ENCODE measurements around the gene ACAT1. TPM values are rescaled to one million over a fixed set of nuclear protein-coding genes. Genes with fewer than 3 reads are reported as not detected.

The ACAT1 gene
- total and polyA plus RNA-seq, 4 donors, result 47.6 to 88.0 (median 52.7) TPM

DNA sequence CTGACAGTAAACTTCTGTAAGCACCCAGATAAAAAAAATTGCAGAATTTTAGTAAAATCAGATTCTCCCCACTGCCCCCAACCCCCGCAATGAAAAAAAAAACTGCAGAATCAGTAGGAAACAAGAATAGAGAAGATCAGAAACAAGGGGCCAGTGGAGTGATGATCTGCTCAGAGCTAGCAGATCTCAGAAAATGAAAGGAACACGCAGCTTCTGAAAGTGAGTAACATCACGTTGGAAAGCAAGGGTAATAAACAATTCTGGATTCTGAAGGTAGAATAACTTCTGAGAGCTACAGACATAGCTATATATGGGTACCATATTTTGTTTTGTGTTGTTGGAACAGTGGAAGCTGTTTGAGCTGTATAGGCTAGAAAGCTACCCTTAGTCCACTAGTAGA, 23.2 kb downstream of the ACAT1 start:
- WGBS, 2 donors, result 89 to 94% methylated on average over 3 of the region's 3 CpGs

DNA sequence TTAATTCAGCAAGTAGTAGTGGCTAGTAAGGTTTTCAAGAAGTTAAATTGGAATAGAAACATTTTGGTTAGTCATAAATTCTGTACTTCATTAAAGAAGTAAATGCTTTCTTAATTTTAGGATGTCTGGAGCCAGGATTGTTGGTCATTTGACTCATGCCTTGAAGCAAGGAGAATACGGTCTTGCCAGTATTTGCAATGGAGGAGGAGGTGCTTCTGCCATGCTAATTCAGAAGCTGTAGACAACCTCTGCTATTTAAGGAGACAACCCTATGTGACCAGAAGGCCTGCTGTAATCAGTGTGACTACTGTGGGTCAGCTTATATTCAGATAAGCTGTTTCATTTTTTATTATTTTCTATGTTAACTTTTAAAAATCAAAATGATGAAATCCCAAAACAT, 25.8 kb downstream of the ACAT1 start:
- H3K4me1 ChIP-seq (ENCODE audit: control insufficient read depth in 5 of 5, insufficient read depth in 5 of 5, low read length in 5 of 5), result no peaks in the 10 kb centered on the region
- no peak overlapping the region for H3K4me3 ChIP-seq
- WGBS, 2 donors, result 76 to 90% methylated on average over 1 of the region's 1 CpG
- no peak overlapping the region for H3K27ac ChIP-seq (ENCODE audit: low read depth in 1 of 2, low read length in 1 of 2)
- peaks cover 26 to 64% (median 43%) of the 10 kb centered on the region in 4 donors for H3K36me3 ChIP-seq (ENCODE audit: control insufficient read depth in 4 of 4, insufficient read depth in 4 of 4, low read length in 4 of 4)
- DNase-seq (no peak), ATAC-seq (ENCODE audit: insufficient read depth, low FRiP score) (no peak)
- H3K27me3 ChIP-seq (ENCODE audit: control insufficient read depth in 3 of 3, insufficient read depth in 3 of 3, low read length in 2 of 3), result no peaks in the 10 kb centered on the region
- H3K9me3 ChIP-seq (ENCODE audit: control insufficient read depth in 4 of 4, insufficient read depth in 3 of 4, low read length in 3 of 4), result no peaks in the 10 kb centered on the region
- TF ChIP-seq, protein P1, sequence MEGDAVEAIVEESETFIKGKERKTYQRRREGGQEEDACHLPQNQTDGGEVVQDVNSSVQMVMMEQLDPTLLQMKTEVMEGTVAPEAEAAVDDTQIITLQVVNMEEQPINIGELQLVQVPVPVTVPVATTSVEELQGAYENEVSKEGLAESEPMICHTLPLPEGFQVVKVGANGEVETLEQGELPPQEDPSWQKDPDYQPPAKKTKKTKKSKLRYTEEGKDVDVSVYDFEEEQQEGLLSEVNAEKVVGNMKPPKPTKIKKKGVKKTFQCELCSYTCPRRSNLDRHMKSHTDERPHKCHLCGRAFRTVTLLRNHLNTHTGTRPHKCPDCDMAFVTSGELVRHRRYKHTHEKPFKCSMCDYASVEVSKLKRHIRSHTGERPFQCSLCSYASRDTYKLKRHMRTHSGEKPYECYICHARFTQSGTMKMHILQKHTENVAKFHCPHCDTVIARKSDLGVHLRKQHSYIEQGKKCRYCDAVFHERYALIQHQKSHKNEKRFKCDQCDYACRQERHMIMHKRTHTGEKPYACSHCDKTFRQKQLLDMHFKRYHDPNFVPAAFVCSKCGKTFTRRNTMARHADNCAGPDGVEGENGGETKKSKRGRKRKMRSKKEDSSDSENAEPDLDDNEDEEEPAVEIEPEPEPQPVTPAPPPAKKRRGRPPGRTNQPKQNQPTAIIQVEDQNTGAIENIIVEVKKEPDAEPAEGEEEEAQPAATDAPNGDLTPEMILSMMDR (IDR thresholded peaks at IDR 0.05; ENCODE audit: control extremely low read depth, extremely low read depth), result no peak
- no peak overlapping the region for H3K9ac ChIP-seq (ENCODE audit: insufficient read depth in 1 of 2, low read length in 2 of 2)

More for the DNA sequence above, 23.2 kb downstream of the ACAT1 start:
- H3K9me3 ChIP-seq (ENCODE audit: control insufficient read depth in 4 of 4, insufficient read depth in 3 of 4, low read length in 3 of 4), result no peaks in the 10 kb centered on the region
- H3K4me1 ChIP-seq (ENCODE audit: control insufficient read depth in 5 of 5, insufficient read depth in 5 of 5, low read length in 5 of 5), result no peaks in the 10 kb centered on the region
- DNase-seq, result no peak
- no peak overlapping the region for H3K9ac ChIP-seq (ENCODE audit: insufficient read depth in 1 of 2, low read length in 2 of 2)
- H3K4me3 ChIP-seq, result no peak overlapping the region
- TF ChIP-seq, protein P1 (IDR thresholded peaks at IDR 0.05; ENCODE audit: control extremely low read depth, extremely low read depth), result no peak
- no peak overlapping the region for H3K27ac ChIP-seq (ENCODE audit: low read depth in 1 of 2, low read length in 1 of 2)
- no peak for ATAC-seq (ENCODE audit: insufficient read depth, low FRiP score)
- no peaks in the 10 kb centered on the region for H3K27me3 ChIP-seq (ENCODE audit: control insufficient read depth in 3 of 3, insufficient read depth in 3 of 3, low read length in 2 of 3)
- peaks cover 19 to 60% (median 36%) of the 10 kb centered on the region in 4 donors for H3K36me3 ChIP-seq (ENCODE audit: control insufficient read depth in 4 of 4, insufficient read depth in 4 of 4, low read length in 4 of 4)

DNA sequence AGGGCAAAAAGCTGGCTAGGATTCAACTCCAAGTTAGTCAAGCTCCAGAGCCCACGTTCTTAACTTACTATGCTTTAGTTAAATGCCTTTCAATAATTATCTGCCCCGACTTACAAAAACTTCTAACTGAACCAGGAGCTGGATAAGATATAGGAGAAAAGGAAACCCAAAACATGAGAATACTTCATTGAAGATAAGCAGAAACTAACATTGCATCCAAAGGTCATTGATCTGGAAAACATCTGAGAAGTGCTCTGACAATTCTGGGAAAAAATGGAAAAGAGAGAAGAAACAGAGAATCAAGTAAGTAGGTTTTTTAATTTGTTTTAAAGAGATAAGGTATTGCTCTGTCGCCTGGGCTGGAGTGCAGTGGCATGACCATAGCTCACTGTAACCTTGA, 27.2 kb downstream of the ACAT1 start:
- 83 to 84% methylated on average over 3 of the region's 3 CpGs for WGBS, 2 donors
- no peaks in the 10 kb centered on the region for H3K27me3 ChIP-seq (ENCODE audit: control insufficient read depth in 3 of 3, insufficient read depth in 3 of 3, low read length in 2 of 3)
- no peak for DNase-seq
- no peaks in the 10 kb centered on the region for H3K9me3 ChIP-seq (ENCODE audit: control insufficient read depth in 4 of 4, insufficient read depth in 3 of 4, low read length in 3 of 4)
- H3K36me3 ChIP-seq (ENCODE audit: control insufficient read depth in 4 of 4, insufficient read depth in 4 of 4, low read length in 4 of 4), result peaks cover 19 to 51% (median 35%) of the 10 kb centered on the region in 4 donors
- H3K27ac ChIP-seq (ENCODE audit: low read depth in 1 of 2, low read length in 1 of 2), result no peak overlapping the region
- no peak overlapping the region for H3K4me3 ChIP-seq
- no peak for ATAC-seq (ENCODE audit: insufficient read depth, low FRiP score)
- no peak overlapping the region for H3K9ac ChIP-seq (ENCODE audit: insufficient read depth in 1 of 2, low read length in 2 of 2)
- TF ChIP-seq, protein P1 (IDR thresholded peaks at IDR 0.05; ENCODE audit: control extremely low read depth, extremely low read depth), result no peak
- H3K4me1 ChIP-seq (ENCODE audit: control insufficient read depth in 5 of 5, insufficient read depth in 5 of 5, low read length in 5 of 5), result no peaks in the 10 kb centered on the region

DNA sequence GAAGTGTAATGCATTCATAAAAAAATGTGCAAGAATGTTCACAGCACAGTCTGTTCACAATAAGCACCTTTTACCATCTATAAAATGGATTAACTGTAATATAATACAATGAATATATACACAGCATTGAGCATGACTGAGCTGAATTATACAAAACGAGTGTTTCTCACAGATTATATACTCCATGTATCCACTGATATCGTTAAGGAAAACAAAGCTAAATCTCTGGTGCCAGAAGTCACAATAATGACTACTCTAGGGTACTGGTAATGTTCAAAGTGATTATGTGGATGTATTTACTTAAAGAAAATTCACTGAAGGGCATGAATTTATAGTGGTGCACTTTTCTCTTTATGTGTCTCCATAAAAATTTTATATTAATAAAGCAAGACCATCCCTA, 33.2 kb downstream of the ACAT1 start:
- Histone ChIP-seq H3K9ac (ENCODE audit: insufficient read depth in 1 of 2, low read length in 2 of 2) (no peak overlapping the region), H3K4me1 (ENCODE audit: control insufficient read depth in 5 of 5, insufficient read depth in 5 of 5, low read length in 5 of 5) (peaks cover 0 to 5% (median 0%) of the 10 kb centered on the region in 5 donors), H3K27ac (ENCODE audit: low read depth in 1 of 2, low read length in 1 of 2) (no peak overlapping the region), H3K36me3 (ENCODE audit: control insufficient read depth in 4 of 4, insufficient read depth in 4 of 4, low read length in 4 of 4) (peaks cover 12 to 48% (median 18%) of the 10 kb centered on the region in 4 donors), H3K27me3 (ENCODE audit: control insufficient read depth in 3 of 3, insufficient read depth in 3 of 3, low read length in 2 of 3) (no peaks in the 10 kb centered on the region), H3K4me3 (no peak overlapping the region), H3K9me3 (ENCODE audit: control insufficient read depth in 4 of 4, insufficient read depth in 3 of 4, low read length in 3 of 4) (no peaks in the 10 kb centered on the region)
- TF ChIP-seq, protein P1 (IDR thresholded peaks at IDR 0.05; ENCODE audit: control extremely low read depth, extremely low read depth), result no peak
- 80 to 81% methylated on average over 2 of the region's 2 CpGs for WGBS, 2 donors
- no peak for DNase-seq
- ATAC-seq (ENCODE audit: insufficient read depth, low FRiP score), result no peak
